Subcutaneous adipose tissue (tissue), 4 donors: ENCODE measurements around the gene DNAAF5. TPM values are rescaled to one million over a fixed set of nuclear protein-coding genes. Genes with fewer than 3 reads are reported as not detected.

ENCODE experiments used
- total RNA-seq, 4 donors: library from RNA; depleted of rRNA; stranded (reverse); fragments of >200 nt; gene quantifications; one replicate each; pipeline ENCODE4 v1.1.0, GENCODE V29; 2016
- TF ChIP-seq, protein P1 (sequence below): fragments of 450-650 bp; IDR thresholded peaks from one replicate; pipeline ENCODE4 v1.5.1; 2016; ENCODE audit warnings: low read depth, mild to moderate bottlenecking, control low read depth, antibody characterized with exemption, moderate library complexity

Gene DNAAF5
- total RNA-seq, 4 donors from 2014 or later = 11.2 to 19.4 (median 12.8) TPM

- TF ChIP-seq, protein P1, sequence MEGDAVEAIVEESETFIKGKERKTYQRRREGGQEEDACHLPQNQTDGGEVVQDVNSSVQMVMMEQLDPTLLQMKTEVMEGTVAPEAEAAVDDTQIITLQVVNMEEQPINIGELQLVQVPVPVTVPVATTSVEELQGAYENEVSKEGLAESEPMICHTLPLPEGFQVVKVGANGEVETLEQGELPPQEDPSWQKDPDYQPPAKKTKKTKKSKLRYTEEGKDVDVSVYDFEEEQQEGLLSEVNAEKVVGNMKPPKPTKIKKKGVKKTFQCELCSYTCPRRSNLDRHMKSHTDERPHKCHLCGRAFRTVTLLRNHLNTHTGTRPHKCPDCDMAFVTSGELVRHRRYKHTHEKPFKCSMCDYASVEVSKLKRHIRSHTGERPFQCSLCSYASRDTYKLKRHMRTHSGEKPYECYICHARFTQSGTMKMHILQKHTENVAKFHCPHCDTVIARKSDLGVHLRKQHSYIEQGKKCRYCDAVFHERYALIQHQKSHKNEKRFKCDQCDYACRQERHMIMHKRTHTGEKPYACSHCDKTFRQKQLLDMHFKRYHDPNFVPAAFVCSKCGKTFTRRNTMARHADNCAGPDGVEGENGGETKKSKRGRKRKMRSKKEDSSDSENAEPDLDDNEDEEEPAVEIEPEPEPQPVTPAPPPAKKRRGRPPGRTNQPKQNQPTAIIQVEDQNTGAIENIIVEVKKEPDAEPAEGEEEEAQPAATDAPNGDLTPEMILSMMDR = no peak
These were observed 27.7 kb upstream of the DNAAF5 start for GRCh38 chr7:698515-699475.

DNA sequence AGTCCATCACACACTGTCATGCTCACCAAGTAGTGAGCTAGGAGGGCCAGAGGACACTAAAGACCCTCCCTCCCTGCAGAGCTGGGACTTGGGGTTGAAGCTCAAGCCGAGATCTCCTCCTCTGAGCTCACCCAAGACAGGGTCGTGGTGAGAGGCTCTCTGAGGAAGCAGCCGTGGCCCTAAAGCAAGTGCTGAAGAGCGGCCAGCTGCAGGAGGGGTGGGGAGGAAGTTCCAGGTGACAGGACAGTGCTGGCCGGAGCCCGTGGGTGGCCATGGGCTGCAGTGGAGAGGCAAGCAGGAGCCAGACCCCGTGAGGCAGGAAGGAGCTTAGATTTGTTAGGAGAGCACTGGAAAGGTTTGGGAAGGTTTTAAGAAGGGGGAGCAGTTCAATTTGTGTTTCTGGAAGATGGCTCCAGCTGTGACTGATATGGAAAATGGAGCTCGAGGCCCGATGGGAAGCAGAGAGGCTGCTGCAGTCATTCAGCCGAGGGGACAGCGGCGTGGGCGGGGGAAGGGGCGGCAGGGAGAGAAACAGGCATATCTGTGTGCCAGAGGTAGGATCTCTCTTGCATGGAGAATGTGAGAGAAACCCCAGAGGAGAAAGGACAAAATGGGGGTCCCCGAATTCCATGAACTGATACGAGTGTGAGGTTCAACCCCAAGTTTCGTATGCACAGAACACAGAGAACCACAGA lies 26.9 kb upstream of the DNAAF5 start:
- TF ChIP-seq, protein P1 = no peak

- TF ChIP-seq, protein P1 = no peak
These were observed 25.3 kb upstream of the DNAAF5 start for GRCh38 chr7:701086-701671.

- TF ChIP-seq, protein P1 = no peak
These were observed 23.4 kb upstream of the DNAAF5 start for GRCh38 chr7:703049-703448.

GRCh38 chr7:706721-707120 lies 19.8 kb upstream of the DNAAF5 start:
- TF ChIP-seq, protein P1 = no peak

GRCh38 chr7:707296-708000 lies 19.1 kb upstream of the DNAAF5 start:
- TF ChIP-seq, protein P1 = no peak
